Measurements from ENCODE around the gene NPHS1.
A peak's percentile ranks its signal among the peaks of the same experiment; 100 is the strongest.
"Not testable (repeated sequence)": the region's sequence is repeated elsewhere in the genome, so short reads cannot be mapped to it uniquely, and the experiment has no call there.

The NPHS1 gene

DNA sequence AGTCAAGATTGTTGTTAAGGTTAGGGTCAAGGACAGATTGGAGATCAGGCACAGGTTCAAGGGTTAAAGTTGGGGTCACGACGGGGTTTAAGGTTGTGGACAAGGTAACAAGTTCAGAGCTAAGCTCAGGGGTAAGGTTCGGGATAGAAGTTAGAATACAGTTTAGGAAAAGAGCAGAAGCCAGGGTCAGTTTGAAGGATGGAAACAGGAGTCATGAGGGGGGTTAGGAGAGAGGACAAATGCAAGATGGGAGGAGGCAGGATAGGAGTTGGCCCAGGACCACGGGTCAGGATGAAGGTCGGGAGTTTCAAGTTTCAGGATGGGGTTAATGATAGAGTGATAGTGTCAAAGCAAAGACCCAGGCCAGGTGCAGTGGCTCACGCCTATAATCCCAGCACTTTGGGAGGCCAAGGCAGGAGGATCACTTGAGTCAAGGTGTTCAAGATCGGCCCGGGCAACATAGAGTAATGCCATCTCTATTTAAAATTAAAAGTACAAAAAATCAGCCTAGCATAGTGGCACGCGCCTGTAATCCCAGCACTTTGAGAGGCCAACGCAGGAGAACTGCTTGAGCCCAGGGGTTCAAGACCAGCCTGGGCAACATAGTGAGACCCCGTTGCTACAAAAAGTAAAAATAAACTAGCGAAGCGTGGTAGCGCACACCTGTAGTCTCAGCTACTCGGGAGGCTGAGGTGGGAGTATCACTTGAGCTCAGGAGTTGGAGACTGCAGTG is 7.7 kb downstream of the NPHS1 start:
- TF ChIP-seq CTCF (IDR thresholded peaks at IDR 0.05; ENCODE audit: low read depth, low read length) = no peak
- Histone ChIP-seq H3K27me3 (ENCODE audit: insufficient read depth, low read depth, severe bottlenecking) (no peaks in the 10 kb centered on the region), H3K9me3 (ENCODE audit: severe bottlenecking) (no peaks in the 10 kb centered on the region), H3K27ac (no peak overlapping the region), H3K4me3 (ENCODE audit: low read depth, low read length) (no peak overlapping the region), H3K36me3 (peaks cover 4% of the 10 kb centered on the region)
- DNase-seq = no peak

DNA sequence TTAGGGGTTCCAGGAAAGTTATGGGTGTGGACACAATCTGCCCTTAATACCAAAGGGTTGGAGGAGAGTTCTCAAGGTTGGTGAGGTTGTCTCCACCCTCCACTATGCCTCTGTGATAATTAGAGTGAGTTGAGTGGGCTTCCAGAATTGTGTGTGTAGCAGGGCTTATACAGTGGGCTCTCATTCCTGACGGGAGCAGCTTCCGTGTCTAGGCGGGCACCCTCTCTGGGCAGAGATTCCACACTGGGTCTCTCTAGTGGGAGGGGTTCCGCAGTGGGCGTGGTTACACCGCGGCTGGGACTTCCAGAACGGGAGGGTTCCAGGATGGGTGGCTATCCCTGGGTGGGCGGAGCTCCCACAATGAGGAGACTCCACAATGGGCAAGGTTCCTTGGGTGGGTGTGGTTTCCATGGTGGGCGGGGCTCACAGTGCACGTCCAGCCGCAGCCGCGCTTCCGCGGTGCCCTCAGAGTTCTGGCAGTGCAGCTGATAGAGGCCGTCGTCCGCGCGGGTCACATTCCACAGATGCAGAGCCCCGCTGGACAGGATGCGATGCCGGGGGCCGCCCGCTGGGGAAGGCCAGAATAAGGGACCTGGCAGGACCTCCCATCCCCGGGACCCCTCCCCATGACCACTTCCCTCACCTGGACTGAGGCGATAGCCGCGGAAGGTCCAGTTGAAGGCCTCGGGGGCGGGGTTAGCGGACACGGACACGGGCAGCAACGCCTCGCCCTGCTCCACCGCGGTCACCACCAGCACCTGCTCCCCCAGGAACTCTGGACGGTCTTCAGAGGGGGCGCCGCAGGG is 8.4 kb downstream of the NPHS1 start:
- no peak for TF ChIP-seq CTCF (IDR thresholded peaks at IDR 0.05; ENCODE audit: low read depth, low read length)
- Histone ChIP-seq H3K9me3 (ENCODE audit: severe bottlenecking) (no peaks in the 10 kb centered on the region), H3K4me3 (ENCODE audit: low read depth, low read length) (no peak overlapping the region), H3K27ac (no peak overlapping the region), H3K27me3 (ENCODE audit: insufficient read depth, low read depth, severe bottlenecking) (no peaks in the 10 kb centered on the region), H3K36me3 (peaks cover 4% of the 10 kb centered on the region)
- DNase-seq = no peak

GRCh38 chr19:35842666-35843272 is 9.5 kb downstream of the NPHS1 start:
- Histone ChIP-seq H3K27ac (no peak overlapping the region), H3K36me3 (peaks cover 4% of the 10 kb centered on the region), H3K9me3 (ENCODE audit: severe bottlenecking) (no peaks in the 10 kb centered on the region), H3K27me3 (ENCODE audit: insufficient read depth, low read depth, severe bottlenecking) (no peaks in the 10 kb centered on the region), H3K4me3 (ENCODE audit: low read depth, low read length) (no peak overlapping the region)
- no peak for TF ChIP-seq CTCF (IDR thresholded peaks at IDR 0.05; ENCODE audit: low read depth, low read length)
- DNase-seq = no peak

DNA sequence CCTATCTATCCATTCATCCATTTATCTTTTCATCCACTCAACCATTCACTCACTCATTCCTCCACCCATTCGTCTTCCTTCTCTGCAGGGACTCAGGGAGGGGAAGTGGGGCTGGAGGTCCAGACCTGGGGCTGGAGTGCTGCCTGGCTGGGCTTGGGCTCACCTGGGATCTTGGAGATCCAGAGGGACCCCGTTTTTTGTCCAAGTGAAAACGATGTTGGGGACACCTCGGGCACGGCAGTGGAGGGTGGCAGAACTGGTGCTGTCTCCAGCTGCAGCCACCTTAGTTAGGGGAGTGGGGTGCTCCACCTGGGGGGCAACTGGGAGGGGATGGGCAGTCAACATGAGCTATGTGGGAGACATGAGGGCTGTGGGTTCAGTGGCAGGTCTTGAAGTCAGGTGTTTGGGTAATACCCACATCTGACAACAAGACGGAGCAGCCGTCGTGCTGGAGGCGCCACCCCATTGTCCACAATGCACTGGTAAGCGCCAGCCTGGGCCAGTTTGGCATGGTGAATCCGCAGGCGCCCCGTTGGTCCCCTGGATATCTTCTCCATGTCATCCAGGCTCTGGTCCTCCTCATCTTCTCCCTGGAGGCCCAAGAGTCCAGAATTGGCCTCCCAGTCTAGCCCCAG is 10.2 kb downstream of the NPHS1 start:
- H3K4me3 ChIP-seq (ENCODE audit: low read depth, low read length) = no peak overlapping the region
- H3K36me3 ChIP-seq = peaks cover 4% of the 10 kb centered on the region
- no peak for DNase-seq
- H3K27me3 ChIP-seq (ENCODE audit: insufficient read depth, low read depth, severe bottlenecking) = no peaks in the 10 kb centered on the region
- no peak for TF ChIP-seq CTCF (IDR thresholded peaks at IDR 0.05; ENCODE audit: low read depth, low read length)
- H3K27ac ChIP-seq = no peak overlapping the region
- H3K9me3 ChIP-seq (ENCODE audit: severe bottlenecking) = no peaks in the 10 kb centered on the region

- not testable (repeated sequence) for DNase-seq; H3K4me3 ChIP-seq (ENCODE audit: low read depth, low read length); H3K36me3 ChIP-seq; H3K9me3 ChIP-seq (ENCODE audit: severe bottlenecking); H3K27me3 ChIP-seq (ENCODE audit: insufficient read depth, low read depth, severe bottlenecking)
- H3K27ac ChIP-seq = peak overlapping the region; percentile 57
Observed at GRCh38 chr19:35836096-35836495, 16.2 kb downstream of the NPHS1 start.

- no peak overlapping the region for H3K27ac ChIP-seq
- TF ChIP-seq CTCF (IDR thresholded peaks at IDR 0.05; ENCODE audit: low read depth, low read length) = no peak
- peaks cover 7% of the 10 kb centered on the region; the same call in 1 of the 2 replicates for H3K36me3 ChIP-seq
- H3K9me3 ChIP-seq (ENCODE audit: severe bottlenecking) = no peaks in the 10 kb centered on the region
- no peak overlapping the region for H3K4me3 ChIP-seq (ENCODE audit: low read depth, low read length)
- DNase-seq = no peak
- no peaks in the 10 kb centered on the region for H3K27me3 ChIP-seq (ENCODE audit: insufficient read depth, low read depth, severe bottlenecking)
Observed at GRCh38 chr19:35833972-35834371, 18.3 kb downstream of the NPHS1 start.

Data from WERI-Rb-1 (cell line).